GM21526 (cell line): ENCODE data around the gene APEH.
"Not testable (repeated sequence)": the region's sequence is repeated elsewhere in the genome, so short reads cannot be mapped to it uniquely, and the experiment has no call there.

Experiments
- ATAC-seq: cut with Tn5 transposase; IDR thresholded peaks from one replicate; pipeline ENCODE4 v1.9.1; 2021; ENCODE audit warnings: moderate library complexity; ENCODE audit not compliant: unreplicated experiment, low FRiP score

Gene APEH

DNA sequence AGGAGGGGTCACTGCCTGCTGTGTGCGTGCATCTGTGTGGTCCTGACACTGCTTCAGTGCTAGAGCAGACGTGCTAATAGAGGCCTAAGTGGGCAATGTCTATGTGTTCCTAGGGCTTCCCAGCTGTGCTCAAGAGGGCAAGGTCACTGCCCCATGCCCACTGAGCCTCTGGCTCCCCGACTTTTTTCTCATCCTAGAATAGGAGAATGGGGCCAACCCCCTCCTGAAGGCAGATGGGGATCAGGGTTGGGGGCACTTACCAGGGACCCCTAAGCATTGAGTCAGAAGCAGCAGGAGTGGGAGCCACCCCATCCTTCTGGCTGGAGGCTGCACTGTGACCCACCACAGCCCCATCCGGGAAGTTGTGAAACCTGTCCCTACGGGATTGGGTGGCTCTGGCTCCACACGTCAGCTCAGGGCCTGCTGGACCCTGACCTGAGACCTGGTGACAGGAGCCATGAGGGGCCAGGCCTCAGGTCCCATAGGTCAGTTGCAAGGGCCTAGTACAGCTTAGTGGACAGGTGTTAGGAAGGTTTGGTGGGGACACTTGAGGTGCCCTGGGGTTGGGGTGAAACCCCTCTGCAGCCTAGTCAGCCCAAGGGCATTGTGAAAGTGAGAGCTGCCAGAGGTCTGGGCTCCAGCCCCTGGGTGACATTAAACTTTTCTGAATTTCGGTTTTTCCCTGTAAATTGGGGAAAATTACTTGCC lies 14.3 kb downstream of the APEH start:
- ATAC-seq: not testable (repeated sequence)

DNA sequence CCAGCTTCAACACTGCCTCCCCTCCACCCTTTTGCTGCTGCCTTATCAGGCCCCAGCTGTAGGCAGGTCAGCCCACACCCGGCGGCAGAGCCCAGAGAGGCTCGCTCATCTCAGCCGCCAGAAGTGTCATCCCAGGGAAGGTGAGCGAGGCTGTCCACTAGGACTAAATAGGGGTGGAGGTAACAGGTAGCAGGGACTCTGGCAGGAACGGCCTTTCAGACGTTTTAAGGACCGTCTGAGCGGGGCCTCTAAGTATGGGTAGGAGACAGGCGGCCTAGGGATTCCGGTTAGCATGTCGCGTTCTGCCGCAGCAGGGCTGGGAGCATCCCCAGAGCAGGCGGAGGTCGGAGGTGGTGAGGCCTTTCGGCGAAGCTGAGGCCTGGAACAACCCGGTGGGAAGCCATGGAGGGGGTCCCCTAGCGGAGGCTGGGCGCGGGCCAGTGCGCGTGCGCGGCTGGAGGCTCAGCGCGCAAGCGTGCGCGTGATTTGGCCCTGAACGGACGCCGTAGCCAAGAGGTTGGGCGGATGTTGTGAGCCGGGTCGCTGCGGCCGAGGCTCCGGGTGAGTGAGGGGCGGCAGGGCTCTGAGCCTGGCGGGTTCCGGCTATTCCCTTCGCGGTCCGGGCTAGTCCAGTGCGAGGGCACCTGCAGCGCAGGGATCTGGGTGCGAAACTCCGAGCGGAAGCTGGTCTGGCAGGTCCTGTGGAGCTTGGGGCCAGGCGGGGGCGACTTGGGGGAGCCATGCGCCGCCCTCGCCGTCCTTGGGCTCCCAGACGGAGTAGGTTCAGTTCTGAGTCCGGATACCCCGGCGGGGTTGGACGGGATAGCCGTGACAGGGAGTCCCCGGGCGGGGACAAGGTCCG lies 15.1 kb downstream of the APEH start, which contains the start of the genes MST1 and RNF123:
TSS of gene MST1 (minus strand) at position 429 of the 862 bp plus-strand sequence. CDS start 783 bp downstream, outside the sequence.
TSS of gene RNF123 (plus strand) at position 512 of the 862 bp plus-strand sequence. CDS start 1,609 bp downstream, outside the sequence.
- ATAC-seq: peak; percentile 58

DNA sequence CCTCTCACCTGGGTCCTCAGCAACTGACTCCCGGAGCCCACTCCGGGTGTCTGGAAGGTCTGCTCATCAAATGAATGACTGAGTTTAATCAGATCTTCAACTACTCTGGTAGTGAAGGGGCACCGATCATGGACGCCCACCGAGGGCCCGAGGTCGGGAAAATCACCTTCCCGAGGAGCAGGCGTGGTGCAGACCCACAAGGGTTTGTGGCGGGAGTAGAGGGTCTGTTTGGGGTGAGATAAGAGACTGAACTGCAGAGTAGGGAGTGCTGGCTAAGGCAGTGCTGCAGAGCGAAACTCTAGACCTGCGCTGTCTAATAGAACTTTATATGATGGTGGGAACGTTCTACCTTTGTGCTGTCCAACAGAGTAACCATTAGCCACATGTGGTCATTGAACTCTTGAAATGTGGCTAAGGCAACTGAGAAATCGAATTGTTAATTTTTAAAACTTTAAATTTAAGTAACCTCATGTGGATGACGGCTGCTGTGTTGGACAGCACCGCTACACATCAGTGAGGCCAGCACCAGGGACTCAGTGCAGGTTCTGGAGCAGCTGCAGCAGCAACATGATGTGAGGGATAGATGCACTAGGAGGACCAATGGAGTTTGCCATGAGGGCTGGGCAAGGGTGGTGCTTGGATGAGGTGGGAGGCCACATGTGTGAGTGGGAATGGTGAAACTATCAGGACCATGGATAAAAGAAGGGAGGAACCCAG lies 15.9 kb downstream of the APEH start:
- not testable (repeated sequence) for ATAC-seq

DNA sequence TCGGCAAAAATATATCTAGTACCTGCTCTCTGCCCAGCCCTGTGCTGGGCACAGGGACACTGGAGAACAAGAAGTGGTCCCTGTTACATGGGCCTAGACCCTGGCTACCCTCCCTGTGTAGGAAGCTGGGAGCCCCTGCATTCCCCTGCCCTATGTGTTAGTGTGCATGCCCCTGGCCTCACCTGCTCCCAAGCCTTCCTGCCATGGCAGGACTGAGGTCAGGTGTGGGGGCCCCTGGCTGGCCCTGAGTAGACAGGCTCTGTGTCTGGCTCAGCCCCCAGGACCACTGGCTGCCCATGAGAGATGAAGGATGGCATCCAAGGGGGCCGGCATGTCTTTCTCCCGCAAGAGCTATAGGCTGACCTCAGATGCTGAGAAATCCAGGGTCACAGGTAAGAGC lies 16.7 kb downstream of the APEH start:
- ATAC-seq: not testable (repeated sequence)

DNA sequence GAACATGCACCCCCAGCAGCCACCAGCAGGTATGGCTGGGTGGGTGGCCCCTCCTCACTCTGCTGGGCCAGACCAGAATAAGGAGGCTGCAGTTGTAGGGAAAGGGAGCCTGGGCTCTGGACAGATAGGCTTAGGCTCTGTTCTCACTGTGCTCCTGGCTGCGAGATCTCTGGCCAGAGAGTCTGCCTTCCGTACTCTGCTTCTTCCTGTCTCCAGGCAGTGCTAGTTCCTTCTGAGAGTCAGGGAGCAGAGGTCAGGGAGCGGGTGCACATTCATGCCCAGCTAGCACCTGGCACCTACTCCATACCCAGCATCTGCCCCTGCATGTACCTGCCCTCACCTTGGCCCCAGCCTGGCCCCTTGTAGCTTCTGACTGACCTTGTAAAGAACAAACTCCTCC lies 17.3 kb downstream of the APEH start:
- not testable (repeated sequence) for ATAC-seq

DNA sequence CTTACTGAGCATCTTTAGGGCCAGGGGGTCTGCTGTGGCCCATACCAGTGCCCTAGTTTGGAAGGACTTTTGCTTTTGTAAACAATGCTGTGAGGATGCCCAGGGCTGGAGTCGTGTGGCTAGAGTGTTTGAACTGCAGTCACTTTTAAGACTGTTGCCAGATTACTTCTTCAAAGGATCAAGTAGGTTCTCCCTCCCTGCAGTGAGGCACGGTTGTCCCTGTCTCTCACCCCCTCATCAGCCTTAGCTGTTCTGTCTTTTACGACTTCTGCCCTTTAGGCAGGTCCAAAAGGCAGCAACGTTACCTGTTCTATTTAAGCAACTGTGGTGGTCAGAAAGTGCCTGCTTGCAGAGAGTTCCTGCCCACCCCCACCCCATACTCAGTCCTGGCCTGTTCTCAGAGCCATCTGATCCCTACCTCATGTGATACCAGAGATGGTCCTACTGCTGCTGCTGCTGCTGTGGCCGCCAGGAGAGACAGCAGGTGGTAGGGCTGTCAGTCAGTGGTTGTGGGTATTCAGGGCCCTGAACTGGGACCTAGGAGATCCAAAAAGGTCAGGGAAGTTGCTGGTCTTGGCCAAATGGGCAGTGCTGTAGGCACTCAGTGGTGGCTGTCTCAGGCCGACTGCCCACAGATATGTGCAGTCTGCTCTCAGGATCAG lies 20.4 kb downstream of the APEH start:
- ATAC-seq: not testable (repeated sequence)

DNA sequence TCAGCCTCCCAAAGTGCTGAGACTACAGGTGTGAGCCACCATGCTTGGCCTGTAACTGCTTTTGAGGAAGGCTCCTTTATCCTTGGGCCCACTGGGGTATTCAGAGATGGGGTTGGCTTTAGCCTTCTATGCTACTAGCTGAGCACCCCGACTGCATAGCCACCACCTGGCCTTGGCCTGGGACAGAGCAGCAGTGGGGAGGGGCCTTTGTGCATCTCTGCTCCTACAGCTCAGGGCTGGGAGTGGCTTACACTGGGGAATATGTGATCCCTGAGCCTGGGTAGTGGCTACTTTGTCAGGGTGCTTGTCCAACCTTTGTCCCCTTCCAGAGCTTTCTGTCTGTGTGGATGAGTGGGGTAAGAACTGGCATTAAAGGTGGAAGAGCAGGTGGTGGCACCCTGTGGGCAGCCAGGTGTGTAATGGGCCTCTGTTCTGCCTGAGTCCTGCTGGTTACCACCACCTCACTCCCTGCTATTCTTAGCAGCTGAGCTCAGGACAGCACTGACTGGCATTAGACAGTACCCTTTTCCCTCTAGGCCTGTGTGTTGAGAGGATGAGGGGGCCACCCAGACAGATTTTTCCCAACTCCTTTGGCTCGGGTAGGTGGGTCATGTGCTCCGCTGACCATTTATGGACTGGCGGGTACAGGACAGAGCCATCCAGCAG lies 21.3 kb downstream of the APEH start:
- ATAC-seq: not testable (repeated sequence)

DNA sequence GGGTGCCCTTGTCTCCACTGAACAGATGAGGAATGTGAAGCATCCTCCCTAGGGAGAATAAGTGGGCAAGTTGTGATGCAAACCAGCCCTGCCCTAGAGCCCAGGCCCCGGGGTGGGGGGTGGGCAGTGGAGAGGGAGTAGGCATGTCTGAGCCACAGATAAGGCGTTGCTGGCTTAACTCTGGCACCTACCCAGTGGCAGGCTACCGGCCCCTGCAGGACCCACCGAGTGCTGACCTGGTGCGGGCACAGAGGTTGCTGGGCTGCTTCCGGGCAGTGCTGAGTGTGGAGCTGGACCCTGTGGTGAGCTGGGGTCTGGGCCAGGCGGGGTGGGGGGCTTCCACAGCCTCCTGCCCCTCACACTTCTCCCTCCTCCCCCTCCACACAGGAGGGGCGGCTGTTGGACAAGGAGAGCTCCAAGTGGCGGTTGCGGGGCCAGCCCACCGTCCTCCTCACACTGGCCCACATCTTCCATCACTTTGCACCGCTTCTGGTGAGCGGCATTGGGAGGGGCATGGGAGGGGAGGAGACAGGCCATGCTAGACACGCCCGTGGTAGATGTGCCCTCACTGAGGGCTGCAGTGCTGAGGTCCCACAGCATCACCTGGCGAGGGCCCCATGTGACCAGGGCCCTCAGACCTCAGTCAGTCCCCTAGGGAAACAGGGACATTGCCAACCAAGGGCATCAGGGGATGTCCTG lies 25.3 kb downstream of the APEH start:
- no peak for ATAC-seq

DNA sequence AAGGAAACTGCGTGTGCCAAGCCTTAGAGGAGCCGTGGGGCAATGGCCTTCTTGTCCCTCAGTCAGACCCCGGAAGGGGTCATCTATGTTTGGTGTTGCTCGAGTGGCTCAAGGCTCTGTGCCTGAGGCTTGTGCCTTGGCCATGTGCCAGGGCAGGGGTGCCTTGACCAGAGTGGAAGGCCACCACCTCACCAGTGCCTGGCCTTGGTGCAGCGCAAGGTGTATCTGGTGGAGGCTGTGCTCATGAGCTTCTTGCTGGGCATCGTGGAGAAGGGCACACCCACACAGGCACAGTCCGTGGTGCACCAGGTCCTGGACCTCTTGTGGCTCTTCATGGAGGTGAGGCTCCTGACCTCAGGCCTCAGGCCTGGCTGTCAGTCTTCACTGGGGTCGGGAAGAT lies 25.9 kb downstream of the APEH start:
- no peak for ATAC-seq

DNA sequence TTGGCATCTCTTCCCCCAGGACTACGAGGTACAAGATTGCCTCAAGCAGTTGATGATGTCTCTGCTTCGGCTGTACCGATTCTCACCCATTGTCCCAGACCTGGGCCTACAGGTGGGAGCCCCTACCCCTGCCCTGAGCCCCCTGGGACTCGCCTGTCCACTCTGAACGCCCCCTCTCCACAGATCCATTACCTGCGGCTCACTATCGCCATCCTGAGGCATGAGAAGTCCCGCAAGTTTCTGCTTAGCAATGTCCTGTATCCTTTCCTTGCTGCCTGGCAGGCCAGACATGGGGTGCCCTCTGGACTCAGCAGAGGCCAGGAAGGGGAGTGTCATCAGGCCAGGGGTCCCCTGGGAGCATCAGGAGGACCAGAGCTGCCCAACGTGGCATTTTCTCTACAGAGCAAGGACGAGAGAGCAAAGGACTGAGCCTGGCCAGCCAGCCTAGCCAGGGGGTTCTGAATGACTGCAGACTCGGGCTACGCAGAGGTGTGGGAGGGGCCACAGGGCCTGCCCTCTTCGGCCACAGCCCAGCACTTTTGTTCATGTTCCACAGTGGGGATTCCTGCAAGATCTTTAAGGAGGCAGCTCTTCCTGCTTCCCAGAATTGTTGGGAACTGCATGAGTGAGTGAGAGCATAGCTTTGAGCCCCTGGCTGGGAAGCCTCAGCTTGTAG lies 26.4 kb downstream of the APEH start:
- no peak for ATAC-seq

DNA sequence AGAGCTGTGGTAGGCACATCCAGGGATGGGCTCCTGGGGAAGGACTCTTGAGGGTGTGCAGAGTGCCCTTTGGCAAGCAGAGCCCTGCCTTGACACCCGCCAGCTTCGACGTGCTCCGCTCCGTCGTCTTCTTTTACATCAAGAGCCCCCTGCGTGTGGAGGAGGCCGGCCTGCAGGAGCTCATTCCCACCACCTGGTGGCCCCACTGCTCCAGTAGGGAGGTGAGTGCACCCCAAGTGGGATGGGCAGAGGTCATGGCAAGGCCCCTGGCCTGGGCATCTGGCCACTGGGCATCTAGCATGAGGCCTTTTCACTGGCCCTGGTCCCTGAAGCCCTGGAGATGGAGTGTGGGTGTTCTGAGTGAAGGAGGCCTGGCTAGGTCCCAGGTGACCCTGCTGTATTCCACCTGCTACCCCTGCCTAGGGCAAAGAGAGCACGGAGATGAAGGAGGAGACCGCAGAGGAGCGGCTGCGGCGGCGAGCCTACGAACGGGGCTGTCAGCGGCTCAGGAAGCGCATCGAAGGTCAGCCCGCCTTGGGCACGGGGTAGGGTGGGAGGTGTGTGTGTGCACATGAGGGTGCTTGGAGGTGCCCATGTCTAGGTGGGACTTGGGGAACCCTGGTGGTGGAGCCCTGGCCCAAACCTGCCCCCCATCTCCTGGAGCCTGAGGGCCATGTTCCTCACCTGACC lies 27.4 kb downstream of the APEH start:
- no peak for ATAC-seq

DNA sequence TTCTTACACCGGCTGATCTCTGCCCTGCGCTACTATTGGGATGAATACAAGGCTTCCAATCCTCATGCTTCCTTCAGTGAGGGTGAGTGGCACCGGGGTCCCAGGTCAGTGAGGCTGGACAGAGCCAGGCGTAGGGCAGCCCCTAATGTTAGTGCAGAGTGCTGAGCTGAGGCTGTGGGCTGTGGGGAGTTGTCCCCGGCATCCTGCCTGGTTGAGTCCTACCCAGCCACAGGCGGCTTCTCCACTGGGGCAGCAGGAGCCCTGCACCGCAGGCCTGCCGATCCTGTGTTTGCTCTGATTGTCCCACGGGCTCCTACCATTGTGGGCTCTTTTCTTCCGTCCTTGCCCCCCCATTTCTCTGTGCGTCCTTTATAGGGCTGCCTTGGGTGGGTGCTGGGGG lies 28.5 kb downstream of the APEH start:
- no peak for ATAC-seq

DNA sequence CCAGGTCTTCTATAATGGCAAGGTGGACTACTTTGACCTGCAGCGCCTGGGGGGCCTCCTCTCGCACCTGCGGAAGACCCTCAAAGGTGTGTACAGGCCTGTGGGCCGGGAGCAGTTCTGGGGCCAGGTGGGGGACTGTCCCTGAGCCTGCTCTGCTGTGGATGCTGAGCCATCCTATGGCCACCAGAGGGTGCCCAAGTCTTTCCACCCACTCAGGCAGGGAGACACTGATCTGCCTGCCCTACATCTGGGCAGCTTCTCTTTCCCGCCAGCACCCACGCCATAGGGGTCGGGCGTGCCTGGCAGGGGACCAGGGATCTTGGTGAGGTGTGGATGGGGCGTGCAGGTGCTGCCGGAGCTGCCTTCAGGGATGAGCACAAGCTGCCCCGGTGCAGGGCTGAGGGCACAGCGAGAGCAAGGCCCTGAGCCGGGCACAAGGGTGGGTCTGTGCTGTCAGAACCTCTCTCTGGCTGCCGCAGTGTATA lies 29.3 kb downstream of the APEH start:
- peak; percentile 52 for ATAC-seq

DNA sequence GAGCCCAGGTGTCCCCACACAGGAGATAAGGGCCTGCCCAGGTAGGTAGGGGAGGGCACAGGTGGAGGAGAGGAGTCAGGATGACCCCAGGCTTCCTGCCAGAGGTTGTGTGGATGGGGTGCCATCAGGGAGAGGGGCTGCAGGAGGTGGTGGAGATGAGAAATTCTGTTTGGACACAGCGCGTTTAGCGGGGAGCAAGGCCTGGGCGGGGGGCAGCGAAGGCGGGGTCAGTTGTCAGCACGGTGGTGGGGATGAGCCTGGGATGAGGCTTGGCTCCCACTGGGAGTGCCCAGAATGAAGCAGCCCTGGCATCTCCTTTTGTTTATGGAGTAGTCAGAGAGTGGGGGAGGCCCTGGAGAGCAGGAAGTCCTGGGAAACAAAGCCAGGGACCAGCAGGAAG lies 29.8 kb downstream of the APEH start:
- no peak for ATAC-seq

DNA sequence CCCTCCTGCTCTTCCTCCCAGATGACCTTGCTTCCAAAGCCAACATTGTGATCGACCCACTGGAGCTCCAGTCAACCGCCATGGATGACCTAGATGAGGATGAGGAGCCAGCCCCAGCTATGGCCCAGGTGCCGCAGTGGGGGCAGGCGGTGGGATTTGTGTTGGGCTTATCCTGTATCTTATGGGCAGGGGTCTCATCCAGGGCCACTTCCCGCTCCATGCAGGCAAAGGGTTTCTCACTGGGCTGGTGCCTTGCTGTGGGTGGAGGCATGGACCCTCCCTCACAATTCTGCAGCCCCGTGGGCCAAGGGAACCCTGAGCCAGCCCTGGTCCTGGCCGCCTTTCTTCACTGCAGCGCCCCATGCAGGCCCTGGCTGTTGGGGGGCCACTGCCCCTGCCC lies 30.5 kb downstream of the APEH start:
- no peak for ATAC-seq

DNA sequence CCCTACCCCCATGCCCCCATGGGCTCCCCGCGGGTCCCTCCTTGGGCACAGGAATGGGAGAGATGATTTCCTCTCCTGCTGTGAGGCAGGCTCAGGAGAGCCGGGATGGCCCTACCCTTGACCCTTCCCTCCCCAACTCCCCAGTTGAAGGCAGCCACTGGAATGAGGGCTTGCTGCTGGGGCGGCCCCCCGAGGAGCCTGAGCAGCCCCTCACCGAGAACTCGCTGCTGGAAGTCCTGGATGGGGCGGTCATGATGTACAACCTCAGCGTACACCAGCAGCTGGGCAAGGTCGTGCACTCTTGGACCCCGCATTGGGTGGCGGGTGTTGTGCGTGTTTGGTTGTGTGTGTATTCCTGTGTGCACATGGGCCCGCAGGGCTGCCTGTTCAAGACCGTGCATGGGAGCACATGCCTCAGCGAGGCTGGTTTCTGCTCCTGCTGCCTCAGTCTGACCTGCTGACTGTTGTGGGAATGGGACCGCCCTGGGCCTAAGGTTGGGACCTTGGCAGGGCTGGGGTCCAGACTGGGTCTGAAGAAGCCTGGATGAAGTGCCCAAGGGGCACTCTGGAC lies 31.3 kb downstream of the APEH start:
- no peak for ATAC-seq

DNA sequence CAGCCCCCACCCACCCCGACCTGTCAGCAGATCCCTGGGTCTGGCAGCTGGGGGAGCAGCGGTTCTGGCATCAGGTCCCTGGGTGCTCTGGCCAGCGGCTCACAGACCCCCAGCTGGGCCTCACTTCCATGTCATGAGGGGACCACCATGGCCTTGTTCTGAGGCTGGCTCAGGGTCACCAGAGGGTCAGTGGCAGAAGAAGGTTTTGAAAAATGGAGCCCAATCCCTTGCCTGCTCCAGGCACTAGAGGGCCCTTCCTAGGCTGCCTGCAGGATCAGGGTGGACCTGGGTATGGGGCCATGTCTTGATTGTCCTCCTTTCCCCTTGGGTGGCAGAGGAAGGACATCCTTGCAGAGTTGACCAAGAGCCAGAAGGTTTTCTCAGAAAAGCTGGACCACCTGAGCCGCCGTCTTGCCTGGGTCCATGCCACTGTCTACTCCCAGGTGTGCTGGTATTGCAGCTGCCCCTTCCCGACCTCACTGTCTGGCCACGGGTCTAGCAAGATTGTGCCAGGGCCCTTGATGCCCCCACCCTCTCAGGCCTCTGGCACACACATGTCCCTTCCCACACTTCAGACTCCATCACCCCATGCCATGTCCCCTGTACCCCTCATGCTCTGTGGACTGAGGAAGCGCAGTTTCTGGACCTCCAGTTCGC lies 32.4 kb downstream of the APEH start:
- ATAC-seq: no peak
